Esophagus squamous epithelium (tissue), 4 donors: ENCODE data around the gene SEC61A1.

Experiments
- CTCF ChIP-seq, 6 experiments: fragments of 450-650 bp in 4 of 6; fragments of 200-600 bp in 2 of 6; sonication (generic) in 2 of 6; IDR thresholded peaks; one replicate each; pipeline ENCODE4 v1.5.1; 2016 to 2019; ENCODE audit warnings: antibody characterized with exemption in 6 of 6, mild to moderate bottlenecking in 4 of 6, moderate library complexity in 4 of 6
- POLR2A ChIP-seq, 4 donors: fragments of 450-650 bp; IDR thresholded peaks; one replicate each; pipeline ENCODE4 v1.6.1; 2017; ENCODE audit warnings: antibody characterized with exemption in 4 of 4, mild to moderate bottlenecking in 4 of 4, moderate library complexity in 3 of 4

- no peak for TF ChIP-seq CTCF (IDR thresholded peaks at IDR 0.05)
- TF ChIP-seq POLR2A (IDR thresholded peaks at IDR 0.05) = no peak
Observed at GRCh38 chr3:128084675-128085021, 32.4 kb downstream of the SEC61A1 start.
